AML-193 (cell line): Measurements from ENCODE around the gene RPL22L1.
"Not testable (repeated sequence)": the region's sequence is repeated elsewhere in the genome, so short reads cannot be mapped to it uniquely, and the experiment has no call there.

Experiments used
- DNase-seq, 2 experiments: peaks; one replicate each; lab custom pipeline; 2025; lab: John Stamatoyannopoulos, UW

RPL22L1 gene

GRCh38 chr3:170869645-170870593, at the start of gene RPL22L1:
RPL22L1 (minus strand) TSS chr3:170870195; CDS start chr3:170870167, 28 bp downstream.
- DNase-seq = no peak

GRCh38 chr3:170918715-170919114, 48.7 kb upstream of the RPL22L1 start:
- no peak for DNase-seq

- DNase-seq = no peak
Observed at GRCh38 chr3:170914690-170915089, 44.7 kb upstream of the RPL22L1 start.

GRCh38 chr3:170914212-170914611, 44.2 kb upstream of the RPL22L1 start:
- DNase-seq = no peak

GRCh38 chr3:170911051-170911450, 41.1 kb upstream of the RPL22L1 start:
- no peak for DNase-seq

GRCh38 chr3:170910542-170910941, 40.5 kb upstream of the RPL22L1 start:
- no peak for DNase-seq

GRCh38 chr3:170909129-170909903, 39.3 kb upstream of the RPL22L1 start:
- DNase-seq = no peak

GRCh38 chr3:170908235-170909116, 38.5 kb upstream of the RPL22L1 start, which contains the start of gene EIF5A2:
EIF5A2 (minus strand) TSS chr3:170908637; CDS start chr3:170907806, 831 bp downstream.
- DNase-seq = no peak

- no peak for DNase-seq
Observed at GRCh38 chr3:170907637-170908234, 37.7 kb upstream of the RPL22L1 start.

- no peak for DNase-seq
Observed at GRCh38 chr3:170905862-170906261, 35.9 kb upstream of the RPL22L1 start.

GRCh38 chr3:170903123-170903522, 33.1 kb upstream of the RPL22L1 start:
- no peak for DNase-seq

- no peak for DNase-seq
Observed at GRCh38 chr3:170899455-170899854, 29.5 kb upstream of the RPL22L1 start.

GRCh38 chr3:170897978-170898377, 28.0 kb upstream of the RPL22L1 start:
- DNase-seq = no peak

- DNase-seq = not testable (repeated sequence)
Observed at GRCh38 chr3:170897199-170897598, 27.2 kb upstream of the RPL22L1 start.

GRCh38 chr3:170896781-170897180, 26.8 kb upstream of the RPL22L1 start:
- DNase-seq = no peak

- not testable (repeated sequence) for DNase-seq
Observed at GRCh38 chr3:170896333-170896732, 26.3 kb upstream of the RPL22L1 start.

- DNase-seq = no peak
Observed at GRCh38 chr3:170893895-170894294, 23.9 kb upstream of the RPL22L1 start.

GRCh38 chr3:170889630-170890029, 19.6 kb upstream of the RPL22L1 start:
- DNase-seq = no peak

- no peak for DNase-seq
Observed at GRCh38 chr3:170889132-170889531, 19.1 kb upstream of the RPL22L1 start.

GRCh38 chr3:170884109-170884930, 14.3 kb upstream of the RPL22L1 start:
- not testable (repeated sequence) for DNase-seq
